ENCODE measurements around the gene DRG2.

DNA sequence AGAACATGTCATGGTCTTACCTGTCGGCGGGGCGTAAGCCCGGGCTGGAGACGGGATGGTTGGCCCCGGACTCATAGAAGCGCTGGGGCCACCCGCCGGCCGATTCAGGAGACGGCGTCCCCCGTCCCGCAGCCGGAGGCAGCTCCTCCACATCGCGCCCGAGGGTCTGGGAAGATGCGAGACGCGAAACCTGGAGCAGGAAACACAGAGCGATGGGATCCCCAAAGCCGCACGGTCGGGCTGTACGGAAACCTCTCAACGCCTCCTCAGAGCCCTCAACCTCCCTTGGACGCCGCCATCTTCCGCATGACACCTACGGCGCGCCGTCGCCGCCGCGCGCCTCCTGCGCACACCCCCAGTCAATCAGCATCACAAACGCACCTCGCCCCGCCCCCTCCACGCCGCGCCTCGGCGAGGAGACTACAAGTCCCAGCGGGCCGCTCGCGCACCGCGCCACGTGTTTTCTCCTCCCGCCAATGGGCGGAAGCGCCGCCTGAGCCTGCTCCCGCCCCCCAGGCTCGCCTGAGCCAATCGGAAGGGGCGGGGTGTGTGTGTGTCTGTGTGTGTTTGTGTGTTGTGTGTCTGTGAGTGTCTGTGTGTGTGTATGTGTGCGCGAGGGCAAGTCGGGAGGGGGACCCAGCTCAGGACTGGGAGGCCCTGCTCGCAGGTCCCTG lies 48.8 kb upstream of the DRG2 start, which contains the start of the genes ATPAF2 and GID4:
- TF ChIP-seq, protein P1, sequence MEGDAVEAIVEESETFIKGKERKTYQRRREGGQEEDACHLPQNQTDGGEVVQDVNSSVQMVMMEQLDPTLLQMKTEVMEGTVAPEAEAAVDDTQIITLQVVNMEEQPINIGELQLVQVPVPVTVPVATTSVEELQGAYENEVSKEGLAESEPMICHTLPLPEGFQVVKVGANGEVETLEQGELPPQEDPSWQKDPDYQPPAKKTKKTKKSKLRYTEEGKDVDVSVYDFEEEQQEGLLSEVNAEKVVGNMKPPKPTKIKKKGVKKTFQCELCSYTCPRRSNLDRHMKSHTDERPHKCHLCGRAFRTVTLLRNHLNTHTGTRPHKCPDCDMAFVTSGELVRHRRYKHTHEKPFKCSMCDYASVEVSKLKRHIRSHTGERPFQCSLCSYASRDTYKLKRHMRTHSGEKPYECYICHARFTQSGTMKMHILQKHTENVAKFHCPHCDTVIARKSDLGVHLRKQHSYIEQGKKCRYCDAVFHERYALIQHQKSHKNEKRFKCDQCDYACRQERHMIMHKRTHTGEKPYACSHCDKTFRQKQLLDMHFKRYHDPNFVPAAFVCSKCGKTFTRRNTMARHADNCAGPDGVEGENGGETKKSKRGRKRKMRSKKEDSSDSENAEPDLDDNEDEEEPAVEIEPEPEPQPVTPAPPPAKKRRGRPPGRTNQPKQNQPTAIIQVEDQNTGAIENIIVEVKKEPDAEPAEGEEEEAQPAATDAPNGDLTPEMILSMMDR (IDR thresholded peaks at IDR 0.05), result no peak
- no peak for TF ChIP-seq EZH2 (IDR thresholded peaks at IDR 0.05; ENCODE audit: borderline replicate concordance, insufficient read depth, low read depth, low read length, poor library complexity, severe bottlenecking)

All from B cell (primary cell).